ENCODE data around the gene MON2. TPM values are rescaled to one million over a fixed set of nuclear protein-coding genes. Genes with fewer than 3 reads are reported as not detected.

Gene MON2
- total RNA-seq, 2 donors from 2014 or later: 30.3 to 43.3 TPM

DNA sequence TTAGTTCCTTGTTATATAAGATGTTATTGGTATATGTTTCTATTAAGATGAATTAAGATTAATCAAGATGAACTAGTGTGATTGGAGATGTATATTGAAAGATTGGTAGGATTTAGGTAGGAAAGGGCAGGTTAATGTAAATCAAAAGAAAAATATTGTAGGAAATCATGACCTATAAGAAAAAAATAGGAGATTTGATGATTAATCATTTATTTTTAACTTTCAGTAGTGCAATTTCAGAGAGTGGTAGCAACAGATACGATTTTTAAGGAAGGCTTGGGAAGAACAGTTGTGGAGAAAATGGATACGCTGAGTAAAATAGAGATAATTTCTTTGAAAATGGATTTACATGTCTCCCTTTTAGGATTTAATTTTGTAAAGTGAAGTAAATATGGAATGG, 73.7 kb downstream of the MON2 start:
- H3K9me3 Mint-ChIP-seq: no peaks in the 10 kb centered on the region
- Histone ChIP-seq H3K27ac (ENCODE audit: low read depth, low read length) (no peak overlapping the region), H3K27me3 (ENCODE audit: control insufficient read depth, insufficient read depth, low read length, poor library complexity, severe bottlenecking) (no peaks in the 10 kb centered on the region), H3K9me3 (ENCODE audit: control insufficient read depth, low read length) (no peaks in the 10 kb centered on the region), H3K4me3 (ENCODE audit: low read length) (no peak overlapping the region), H3K36me3 (ENCODE audit: control insufficient read depth, insufficient read depth, low read length) (peaks cover 60% of the 10 kb centered on the region), H3K4me1 (ENCODE audit: control insufficient read depth, insufficient read depth, low read length) (no peaks in the 10 kb centered on the region), H3K9ac (ENCODE audit: extremely low read depth, low read length, poor library complexity, severe bottlenecking) (no peak overlapping the region)
- TF ChIP-seq CTCF (conservative IDR thresholded peaks at IDR 0.05): no peak
- H3K4me3 Mint-ChIP-seq: no peak overlapping the region
- H3K4me1 Mint-ChIP-seq: no peaks in the 10 kb centered on the region
- no peak for DNase-seq
- H3K27me3 Mint-ChIP-seq (ENCODE audit: insufficient read depth): no peaks in the 10 kb centered on the region
- WGBS, 2 experiments (ENCODE audit: insufficient coverage in 1 of 2, insufficient read length in 1 of 2): 66 to 67% methylated on average over 1 to 2 of the region's 2 CpGs
- no peak overlapping the region for H3K27ac Mint-ChIP-seq
- H3K36me3 Mint-ChIP-seq (ENCODE audit: low read depth): peaks cover 39% of the 10 kb centered on the region

GRCh38 chr12:62542814-62543213, 76.2 kb downstream of the MON2 start:
- no peaks in the 10 kb centered on the region for H3K4me1 Mint-ChIP-seq

GRCh38 chr12:62543324-62543723, 76.7 kb downstream of the MON2 start:
- Mint-ChIP-seq H3K36me3 (ENCODE audit: low read depth) (peaks cover 40% of the 10 kb centered on the region), H3K4me1 (no peaks in the 10 kb centered on the region), H3K4me3 (no peak overlapping the region), H3K9me3 (no peaks in the 10 kb centered on the region), H3K27ac (no peak overlapping the region), H3K27me3 (ENCODE audit: insufficient read depth) (no peaks in the 10 kb centered on the region)
- TF ChIP-seq CTCF (conservative IDR thresholded peaks at IDR 0.05): no peak
- DNase-seq: no peak
- Histone ChIP-seq H3K27me3 (ENCODE audit: control insufficient read depth, insufficient read depth, low read length, poor library complexity, severe bottlenecking) (no peaks in the 10 kb centered on the region), H3K9me3 (ENCODE audit: control insufficient read depth, low read length) (no peaks in the 10 kb centered on the region), H3K9ac (ENCODE audit: extremely low read depth, low read length, poor library complexity, severe bottlenecking) (no peak overlapping the region), H3K27ac (ENCODE audit: low read depth, low read length) (no peak overlapping the region), H3K4me3 (ENCODE audit: low read length) (no peak overlapping the region), H3K36me3 (ENCODE audit: control insufficient read depth, insufficient read depth, low read length) (peaks cover 64% of the 10 kb centered on the region), H3K4me1 (ENCODE audit: control insufficient read depth, insufficient read depth, low read length) (no peaks in the 10 kb centered on the region)
- WGBS, 2 experiments (ENCODE audit: insufficient coverage in 1 of 2, insufficient read length in 1 of 2): 94% methylated on average over 5 of the region's 5 CpGs; no CpG with 5 or more reads in 1 of the 2 experiments

More at GRCh38 chr12:62542814-62543213, 76.2 kb downstream of the MON2 start:
- peaks cover 65% of the 10 kb centered on the region for H3K36me3 ChIP-seq (ENCODE audit: control insufficient read depth, insufficient read depth, low read length)
- H3K36me3 Mint-ChIP-seq (ENCODE audit: low read depth): peaks cover 40% of the 10 kb centered on the region
- no peak for DNase-seq
- H3K9me3 ChIP-seq (ENCODE audit: control insufficient read depth, low read length): no peaks in the 10 kb centered on the region
- H3K27ac Mint-ChIP-seq: no peak overlapping the region
- TF ChIP-seq CTCF (conservative IDR thresholded peaks at IDR 0.05): no peak
- no peaks in the 10 kb centered on the region for H3K27me3 Mint-ChIP-seq (ENCODE audit: insufficient read depth)
- no peaks in the 10 kb centered on the region for H3K27me3 ChIP-seq (ENCODE audit: control insufficient read depth, insufficient read depth, low read length, poor library complexity, severe bottlenecking)
- H3K9me3 Mint-ChIP-seq: no peaks in the 10 kb centered on the region
- H3K4me1 ChIP-seq (ENCODE audit: control insufficient read depth, insufficient read depth, low read length): no peaks in the 10 kb centered on the region
- H3K4me3 Mint-ChIP-seq: no peak overlapping the region
- no peak overlapping the region for H3K27ac ChIP-seq (ENCODE audit: low read depth, low read length)
- H3K4me3 ChIP-seq (ENCODE audit: low read length): no peak overlapping the region
- H3K9ac ChIP-seq (ENCODE audit: extremely low read depth, low read length, poor library complexity, severe bottlenecking): no peak overlapping the region
- WGBS, 2 experiments (ENCODE audit: insufficient coverage in 1 of 2, insufficient read length in 1 of 2): no CpG with 5 or more reads among the region's 1 CpG

All from endodermal cell (in vitro differentiated cells).